Spinal cord (tissue), 10 donors: ENCODE results near the gene TSR2. TPM values are rescaled to one million over a fixed set of nuclear protein-coding genes. Genes with fewer than 3 reads are reported as not detected.
A peak's percentile ranks its signal among the peaks of the same experiment; 100 is the strongest.

Experiments
- DNase-seq, 6 donors: peaks; one replicate each; pipeline versions ENCODE4 v3.0.0 to v3.0.0-alpha.2; 2013 to 2015; ENCODE audit warnings: low spot score in 6 of 6, low read depth in 4 of 6
- H3K27ac ChIP-seq: one replicate; pipeline ENCODE4 v1.5.1; 2013; ENCODE audit warnings: low read depth, low read length, control low read depth
- H3K27me3 ChIP-seq: one replicate; pipeline ENCODE4 v1.6.1; 2013; ENCODE audit warnings: low read length; ENCODE audit not compliant: control insufficient read depth, insufficient read depth
- H3K36me3 ChIP-seq: one replicate; pipeline ENCODE4 v1.6.1; 2013; ENCODE audit warnings: low read length; ENCODE audit not compliant: control insufficient read depth, insufficient read depth
- H3K4me1 ChIP-seq: one replicate; pipeline ENCODE4 v1.6.1; 2013; ENCODE audit warnings: low read length; ENCODE audit not compliant: control insufficient read depth, insufficient read depth
- H3K4me3 ChIP-seq: one replicate; pipeline ENCODE4 v1.5.1; 2013; ENCODE audit warnings: low read depth, low read length, control low read depth
- H3K9me3 ChIP-seq: one replicate; pipeline ENCODE4 v1.6.1; 2013; ENCODE audit warnings: low read length; ENCODE audit not compliant: control insufficient read depth, insufficient read depth
- WGBS: methylation state at CpG from one replicate; pipeline ENCODE4 v1.1.5; 2013; ENCODE audit warnings: missing lambda C conversion rate; ENCODE audit not compliant: insufficient coverage; 5-methylcytosine and 5-hydroxymethylcytosine counted together
- long read RNA-seq, 4 donors: transcript quantifications; one replicate each; lab custom pipeline, GENCODE V29; 2026
- polyA plus RNA-seq, 2 donors: library from polyadenylated mRNA; unstranded; fragments of 120-200 nt; gene quantifications; one replicate each; pipeline ENCODE4 v1.2.1, GENCODE V29; 2013; ENCODE audit not compliant: insufficient read length in 2 of 2
- total RNA-seq, 2 donors: library from RNA; depleted of rRNA in 1 of 2; stranded (reverse); fragments of 120-200 nt in 1 of 2; fragments of >200 nt in 1 of 2; gene quantifications; one replicate each; pipeline versions ENCODE4 v1.2.3 to v1.2.4, GENCODE V29; 2013 to 2014
- donor health status: healthy.

Gene TSR2, protein sequence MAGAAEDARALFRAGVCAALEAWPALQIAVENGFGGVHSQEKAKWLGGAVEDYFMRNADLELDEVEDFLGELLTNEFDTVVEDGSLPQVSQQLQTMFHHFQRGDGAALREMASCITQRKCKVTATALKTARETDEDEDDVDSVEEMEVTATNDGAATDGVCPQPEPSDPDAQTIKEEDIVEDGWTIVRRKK
- 10 to 100 TPM; 16.4 to 38.8 TPM for total RNA-seq
- polyA plus RNA-seq = 10 to 100 TPM; 65.7 to 66.5 TPM
- long read RNA-seq, donor 1, transcript TSR2-201 (5 exons, 1,534 nt) = major isoform, 28 of 33 reads
- long read RNA-seq, donor 1, partial matches to known transcripts = 5 of 33 reads
- long read RNA-seq, donor 1, other reads (novel, unspliced or antisense) = 0 of 33 reads
- long read RNA-seq, donor 2, transcript TSR2-201 (5 exons, 1,534 nt) = major isoform, 8 of 14 reads
- long read RNA-seq, donor 2, partial matches to known transcripts = 6 of 14 reads
- long read RNA-seq, donor 2, other reads (novel, unspliced or antisense) = 0 of 14 reads
- long read RNA-seq, donor 3, transcript TSR2-201 (5 exons, 1,534 nt) = major isoform, 14 of 35 reads
- long read RNA-seq, donor 3, partial matches to known transcripts = 21 of 35 reads
- long read RNA-seq, donor 3, other reads (novel, unspliced or antisense) = 0 of 35 reads
- long read RNA-seq, donor 4, transcript TSR2-201 (5 exons, 1,534 nt) = major isoform, 17 of 74 reads
- long read RNA-seq, donor 4, partial matches to known transcripts = 57 of 74 reads
- long read RNA-seq, donor 4, other reads (novel, unspliced or antisense) = 0 of 74 reads

DNA sequence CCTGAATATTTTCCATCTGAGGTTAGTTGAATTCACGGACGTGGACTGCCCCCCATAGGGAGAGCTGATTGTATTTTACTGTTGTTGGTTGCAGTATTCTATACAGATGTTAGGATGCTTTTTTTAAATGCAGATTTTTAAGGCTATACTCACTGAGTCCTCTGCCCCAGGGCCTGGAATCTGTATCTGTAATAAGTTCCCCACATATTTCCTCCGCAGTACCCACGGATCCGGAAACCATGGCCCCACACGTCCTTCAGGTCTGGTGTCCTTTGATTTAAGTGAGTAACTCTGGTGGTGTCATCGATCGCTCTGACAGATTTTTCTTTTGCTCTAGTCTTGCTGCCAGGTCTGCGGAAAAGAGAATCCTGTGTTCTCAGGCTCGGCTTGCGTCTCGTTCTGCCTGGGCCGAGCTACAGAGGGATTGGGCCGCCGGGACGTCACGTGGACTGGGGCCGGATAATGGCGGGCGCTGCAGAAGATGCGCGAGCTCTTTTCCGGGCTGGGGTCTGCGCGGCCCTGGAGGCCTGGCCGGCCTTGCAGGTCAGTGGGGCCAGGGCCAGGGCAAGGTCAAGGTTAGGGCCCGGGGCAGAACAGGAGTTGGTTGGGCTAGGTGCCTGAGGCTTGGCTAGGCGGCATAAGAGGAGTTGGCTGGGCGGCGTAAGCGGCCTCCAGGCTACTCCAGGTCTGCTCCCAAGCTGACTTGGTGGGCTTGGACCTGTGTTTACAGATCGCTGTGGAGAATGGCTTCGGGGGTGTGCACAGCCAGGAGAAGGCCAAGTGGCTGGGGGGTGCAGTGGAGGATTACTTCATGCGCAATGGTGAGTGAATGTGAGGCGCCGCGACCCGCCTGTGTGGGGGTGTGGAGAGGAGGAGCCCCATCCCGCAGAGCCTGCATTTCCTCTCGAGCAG, at the start of gene TSR2:
TSR2 (plus strand) TSS at position 445 of the 912 bp plus-strand sequence; CDS start at position 463, 18 bp downstream.
- Histone ChIP-seq H3K4me1 (no peaks in the 10 kb centered on the region), H3K27me3 (no peaks in the 10 kb centered on the region), H3K27ac (peak within 1 kb of the TSS; percentile 27), H3K4me3 (peak within 1 kb of the TSS; percentile 57), H3K9me3 (no peaks in the 10 kb centered on the region), H3K36me3 (peaks cover 7% of the 10 kb centered on the region)
- peak; percentile 63 to 96 (median 74) for DNase-seq
- 31% methylated on average over 38 of the region's 40 CpGs for WGBS

- Histone ChIP-seq H3K27ac (no peak overlapping the region), H3K4me1 (no peaks in the 10 kb centered on the region), H3K9me3 (no peaks in the 10 kb centered on the region), H3K27me3 (no peaks in the 10 kb centered on the region), H3K4me3 (no peak overlapping the region), H3K36me3 (no peaks in the 10 kb centered on the region)
- no peak for DNase-seq
- WGBS = 86% methylated on average over 1 of the region's 1 CpG
These were observed 43.1 kb upstream of the TSR2 start for GRCh38 chrX:54397113-54397512.

DNA sequence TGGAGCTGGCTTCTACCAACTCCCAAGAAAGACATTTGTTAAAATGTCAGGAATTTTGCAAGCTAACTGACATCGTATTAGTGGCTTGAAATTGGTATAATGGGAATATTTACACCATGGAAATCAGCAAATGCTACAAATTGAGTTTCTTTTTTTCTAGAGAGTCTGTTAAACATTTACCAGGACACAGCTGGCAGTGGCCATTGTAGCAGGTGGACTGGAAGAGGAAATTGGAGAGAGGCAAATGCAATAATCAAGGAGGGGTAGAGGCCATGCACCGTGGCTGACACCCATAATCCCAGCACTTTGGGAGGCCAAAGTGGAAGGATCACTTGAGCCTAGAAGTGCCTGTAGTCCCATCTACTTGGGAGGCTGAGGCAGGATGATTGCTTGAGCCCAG, 32.9 kb upstream of the TSR2 start:
- Histone ChIP-seq H3K9me3 (no peaks in the 10 kb centered on the region), H3K4me3 (no peak overlapping the region), H3K36me3 (no peaks in the 10 kb centered on the region), H3K4me1 (no peaks in the 10 kb centered on the region), H3K27ac (no peak overlapping the region), H3K27me3 (no peaks in the 10 kb centered on the region)
- peak in 1 of 6 donors; percentile 5 for DNase-seq
- 46% methylated on average over 1 of the region's 2 CpGs for WGBS

DNA sequence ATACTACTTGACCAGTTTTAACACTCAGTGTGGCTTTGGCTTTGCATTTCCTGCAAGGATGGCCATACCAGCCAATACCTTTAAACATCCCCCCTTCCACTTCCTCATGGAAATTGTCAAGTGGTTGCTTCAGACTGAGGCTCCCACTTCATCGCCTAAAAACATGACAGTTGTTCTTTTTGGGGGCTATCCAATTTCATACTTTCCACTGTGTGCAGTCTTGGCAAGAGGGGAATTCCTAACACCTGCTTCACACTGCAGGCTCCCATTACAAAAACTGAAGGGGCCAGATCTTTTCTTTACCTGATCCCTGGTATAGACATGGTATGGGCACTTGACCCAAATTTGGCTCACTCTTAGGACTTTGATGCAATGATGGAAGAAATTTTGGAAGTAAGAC, 28.5 kb upstream of the TSR2 start:
- H3K4me3 ChIP-seq = no peak overlapping the region
- WGBS = no CpG with 5 or more reads among the region's 1 CpG
- DNase-seq = peak in 1 of 6 donors; percentile 49
- H3K36me3 ChIP-seq = no peaks in the 10 kb centered on the region
- no peaks in the 10 kb centered on the region for H3K9me3 ChIP-seq
- H3K27me3 ChIP-seq = no peaks in the 10 kb centered on the region
- H3K4me1 ChIP-seq = no peaks in the 10 kb centered on the region
- H3K27ac ChIP-seq = no peak overlapping the region

- Histone ChIP-seq H3K4me1 (no peaks in the 10 kb centered on the region), H3K27me3 (no peaks in the 10 kb centered on the region), H3K4me3 (no peak overlapping the region), H3K27ac (no peak overlapping the region), H3K9me3 (no peaks in the 10 kb centered on the region), H3K36me3 (no peaks in the 10 kb centered on the region)
- 78% methylated on average over 2 of the region's 3 CpGs for WGBS
- no peak for DNase-seq
These were observed 26.5 kb upstream of the TSR2 start for GRCh38 chrX:54413753-54414152.

GRCh38 chrX:54415534-54416350, 24.5 kb upstream of the TSR2 start:
- no peaks in the 10 kb centered on the region for H3K27me3 ChIP-seq
- peak in 1 of 6 donors; percentile 4 for DNase-seq
- WGBS = 43% methylated on average over 8 of the region's 13 CpGs
- H3K4me3 ChIP-seq = no peak overlapping the region
- no peak overlapping the region for H3K27ac ChIP-seq
- H3K36me3 ChIP-seq = no peaks in the 10 kb centered on the region
- no peaks in the 10 kb centered on the region for H3K9me3 ChIP-seq
- no peaks in the 10 kb centered on the region for H3K4me1 ChIP-seq

- H3K27ac ChIP-seq = no peak overlapping the region
- no peak for DNase-seq
- H3K27me3 ChIP-seq = no peaks in the 10 kb centered on the region
- no CpG with 5 or more reads among the region's 2 CpGs for WGBS
- no peaks in the 10 kb centered on the region for H3K36me3 ChIP-seq
- H3K4me1 ChIP-seq = no peaks in the 10 kb centered on the region
- no peaks in the 10 kb centered on the region for H3K9me3 ChIP-seq
- H3K4me3 ChIP-seq = no peak overlapping the region
These were observed 23.2 kb upstream of the TSR2 start for GRCh38 chrX:54416965-54417364.

DNA sequence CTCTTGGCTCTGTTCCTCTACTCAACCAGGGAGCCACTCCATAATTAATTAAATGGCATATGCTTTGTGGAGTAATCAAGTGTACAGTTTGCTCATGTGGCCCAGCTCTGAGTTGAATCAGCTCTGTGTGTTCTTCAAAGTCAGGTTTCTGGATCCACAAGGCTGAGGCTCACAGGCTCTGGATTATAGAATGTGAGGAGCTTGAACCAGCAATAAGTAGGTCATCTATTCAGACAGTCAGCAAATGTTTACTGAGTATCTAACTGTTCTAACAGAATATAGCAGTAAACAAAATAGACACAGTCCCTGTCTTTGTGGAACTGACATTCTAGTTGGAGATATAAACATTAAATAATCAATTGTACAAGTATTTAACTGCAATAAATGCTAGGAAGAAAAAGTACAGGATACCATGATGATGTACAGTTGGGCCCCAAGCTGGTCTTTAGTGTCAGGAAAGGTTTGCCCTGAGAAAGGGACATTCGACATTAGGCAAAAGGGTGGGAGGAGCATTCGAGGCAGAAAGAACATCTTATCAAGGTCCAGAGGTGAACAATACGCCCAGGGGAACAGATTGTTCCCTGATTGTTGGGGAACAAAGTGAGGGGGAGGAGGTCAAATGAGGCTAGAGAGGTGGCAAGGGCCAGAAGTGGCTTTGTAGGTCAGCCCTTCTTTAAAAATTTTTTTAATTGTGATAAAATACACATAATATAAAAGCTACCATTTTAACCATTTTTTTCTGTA, 20.5 kb upstream of the TSR2 start:
- H3K9me3 ChIP-seq = no peaks in the 10 kb centered on the region
- no peak for DNase-seq
- H3K4me1 ChIP-seq = no peaks in the 10 kb centered on the region
- H3K27ac ChIP-seq = no peak overlapping the region
- no peaks in the 10 kb centered on the region for H3K27me3 ChIP-seq
- H3K36me3 ChIP-seq = no peaks in the 10 kb centered on the region
- H3K4me3 ChIP-seq = no peak overlapping the region
- WGBS = 45% methylated on average over 3 of the region's 3 CpGs
